WTC11 (cell line): ENCODE results near the gene PFKP.

ENCODE experiments used
- ATF1 ChIP-seq: sonication (generic); formaldehyde crosslinking; IDR thresholded peaks from 2 replicates; pipeline ENCODE4 v1.8.1; 2023; ENCODE audit warnings: mild to moderate bottlenecking, moderate library complexity, missing genetic modification reagents
- ELF4 ChIP-seq: sonication (generic); formaldehyde crosslinking; IDR thresholded peaks from 2 replicates; pipeline ENCODE4 v1.8.1; 2022; ENCODE audit warnings: low read depth, mild to moderate bottlenecking, moderate library complexity, missing genetic modification reagents
- ETV6 ChIP-seq: sonication (generic); formaldehyde crosslinking; IDR thresholded peaks from 2 replicates; pipeline ENCODE4 v1.8.1; 2022; ENCODE audit warnings: mild to moderate bottlenecking, missing genetic modification reagents
- HMGA2 ChIP-seq: fragments of 250-450 bp; sonication (Bioruptor Pico); IDR thresholded peaks from 2 replicates; pipeline ENCODE4 v1.4.0; 2021; ENCODE audit warnings: mild to moderate bottlenecking, moderate library complexity
- JUN ChIP-seq: sonication (generic); formaldehyde crosslinking; IDR thresholded peaks from 2 replicates; pipeline ENCODE4 v1.8.0; 2023; ENCODE audit warnings: mild to moderate bottlenecking, missing genetic modification reagents
- SP1 ChIP-seq: sonication (generic); formaldehyde crosslinking; conservative IDR thresholded peaks from 2 replicates; pipeline ENCODE4 v1.8.1; 2022; ENCODE audit warnings: missing genetic modification reagents
- TCF7 ChIP-seq: sonication (generic); formaldehyde crosslinking; IDR thresholded peaks from 2 replicates; pipeline ENCODE4 v1.8.0; 2022; ENCODE audit warnings: mild to moderate bottlenecking, low read depth, missing genetic modification reagents, moderate library complexity
- TEAD4 ChIP-seq: sonication (generic); formaldehyde crosslinking; IDR thresholded peaks from 2 replicates; pipeline ENCODE4 v1.8.0; 2022; ENCODE audit warnings: mild to moderate bottlenecking, missing genetic modification reagents
- TF ChIP-seq, protein P1 (sequence below): fragments of 200-600 bp; IDR thresholded peaks from 2 replicates; pipeline ENCODE4 v1.8.0; 2022; ENCODE audit warnings: antibody characterized with exemption
- TF ChIP-seq, protein P2 (sequence below): sonication (generic); formaldehyde crosslinking; IDR thresholded peaks from 2 replicates; pipeline ENCODE4 v1.8.0; 2022; ENCODE audit warnings: mild to moderate bottlenecking, missing genetic modification reagents
- TF ChIP-seq, protein P3 (sequence below): sonication (generic); formaldehyde crosslinking; IDR thresholded peaks from 2 replicates; pipeline ENCODE4 v1.8.0; 2022; ENCODE audit warnings: mild to moderate bottlenecking, missing genetic modification reagents
- TF ChIP-seq, protein P4 (sequence below): sonication (generic); formaldehyde crosslinking; conservative IDR thresholded peaks from 2 replicates; pipeline ENCODE4 v1.8.1; 2022; ENCODE audit warnings: mild to moderate bottlenecking, missing genetic modification reagents
- TF ChIP-seq, protein P5 (sequence below): sonication (generic); formaldehyde crosslinking; conservative IDR thresholded peaks from 2 replicates; pipeline ENCODE4 v1.8.1; 2023; ENCODE audit warnings: mild to moderate bottlenecking, low read depth, missing genetic modification reagents, moderate library complexity

DNA sequence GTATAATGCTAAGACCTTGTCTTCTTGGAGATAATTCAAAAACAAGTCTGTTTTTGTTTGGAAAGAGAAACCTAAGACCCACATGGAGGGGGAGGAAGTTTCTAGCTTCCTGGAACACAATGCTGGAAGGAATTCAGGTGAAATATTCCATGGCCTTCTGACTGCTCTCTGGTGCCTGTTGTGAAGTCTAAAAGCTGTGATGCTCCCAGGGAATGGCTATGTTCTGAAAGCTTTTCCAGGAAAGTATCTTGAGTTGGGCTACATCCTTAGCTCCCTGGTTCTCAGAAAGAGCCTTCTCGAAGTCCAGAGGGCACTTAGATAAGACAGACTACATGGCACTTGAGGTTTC is 12.5 kb upstream of the PFKP start:
- TF ChIP-seq, protein P1, sequence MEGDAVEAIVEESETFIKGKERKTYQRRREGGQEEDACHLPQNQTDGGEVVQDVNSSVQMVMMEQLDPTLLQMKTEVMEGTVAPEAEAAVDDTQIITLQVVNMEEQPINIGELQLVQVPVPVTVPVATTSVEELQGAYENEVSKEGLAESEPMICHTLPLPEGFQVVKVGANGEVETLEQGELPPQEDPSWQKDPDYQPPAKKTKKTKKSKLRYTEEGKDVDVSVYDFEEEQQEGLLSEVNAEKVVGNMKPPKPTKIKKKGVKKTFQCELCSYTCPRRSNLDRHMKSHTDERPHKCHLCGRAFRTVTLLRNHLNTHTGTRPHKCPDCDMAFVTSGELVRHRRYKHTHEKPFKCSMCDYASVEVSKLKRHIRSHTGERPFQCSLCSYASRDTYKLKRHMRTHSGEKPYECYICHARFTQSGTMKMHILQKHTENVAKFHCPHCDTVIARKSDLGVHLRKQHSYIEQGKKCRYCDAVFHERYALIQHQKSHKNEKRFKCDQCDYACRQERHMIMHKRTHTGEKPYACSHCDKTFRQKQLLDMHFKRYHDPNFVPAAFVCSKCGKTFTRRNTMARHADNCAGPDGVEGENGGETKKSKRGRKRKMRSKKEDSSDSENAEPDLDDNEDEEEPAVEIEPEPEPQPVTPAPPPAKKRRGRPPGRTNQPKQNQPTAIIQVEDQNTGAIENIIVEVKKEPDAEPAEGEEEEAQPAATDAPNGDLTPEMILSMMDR, result no peak
- TF ChIP-seq, protein P2, sequence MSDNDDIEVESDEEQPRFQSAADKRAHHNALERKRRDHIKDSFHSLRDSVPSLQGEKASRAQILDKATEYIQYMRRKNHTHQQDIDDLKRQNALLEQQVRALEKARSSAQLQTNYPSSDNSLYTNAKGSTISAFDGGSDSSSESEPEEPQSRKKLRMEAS (CRISPR knock-in tag), result no peak
- TF ChIP-seq SP1 (CRISPR knock-in tag) (no peak), ETV6 (CRISPR knock-in tag) (no peak), ELF4 (no peak), TEAD4 (CRISPR knock-in tag) (no peak), HMGA2 (no peak), JUN (CRISPR knock-in tag) (no peak), ATF1 (no peak), TCF7 (no peak)
- TF ChIP-seq, protein P3, sequence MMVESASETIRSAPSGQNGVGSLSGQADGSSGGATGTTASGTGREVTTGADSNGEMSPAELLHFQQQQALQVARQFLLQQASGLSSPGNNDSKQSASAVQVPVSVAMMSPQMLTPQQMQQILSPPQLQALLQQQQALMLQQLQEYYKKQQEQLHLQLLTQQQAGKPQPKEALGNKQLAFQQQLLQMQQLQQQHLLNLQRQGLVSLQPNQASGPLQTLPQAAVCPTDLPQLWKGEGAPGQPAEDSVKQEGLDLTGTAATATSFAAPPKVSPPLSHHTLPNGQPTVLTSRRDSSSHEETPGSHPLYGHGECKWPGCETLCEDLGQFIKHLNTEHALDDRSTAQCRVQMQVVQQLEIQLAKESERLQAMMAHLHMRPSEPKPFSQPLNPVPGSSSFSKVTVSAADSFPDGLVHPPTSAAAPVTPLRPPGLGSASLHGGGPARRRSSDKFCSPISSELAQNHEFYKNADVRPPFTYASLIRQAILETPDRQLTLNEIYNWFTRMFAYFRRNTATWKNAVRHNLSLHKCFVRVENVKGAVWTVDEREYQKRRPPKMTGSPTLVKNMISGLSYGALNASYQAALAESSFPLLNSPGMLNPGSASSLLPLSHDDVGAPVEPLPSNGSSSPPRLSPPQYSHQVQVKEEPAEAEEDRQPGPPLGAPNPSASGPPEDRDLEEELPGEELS, result no peak
- TF ChIP-seq, protein P4, sequence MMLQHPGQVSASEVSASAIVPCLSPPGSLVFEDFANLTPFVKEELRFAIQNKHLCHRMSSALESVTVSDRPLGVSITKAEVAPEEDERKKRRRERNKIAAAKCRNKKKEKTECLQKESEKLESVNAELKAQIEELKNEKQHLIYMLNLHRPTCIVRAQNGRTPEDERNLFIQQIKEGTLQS, result no peak
- TF ChIP-seq, protein P5, sequence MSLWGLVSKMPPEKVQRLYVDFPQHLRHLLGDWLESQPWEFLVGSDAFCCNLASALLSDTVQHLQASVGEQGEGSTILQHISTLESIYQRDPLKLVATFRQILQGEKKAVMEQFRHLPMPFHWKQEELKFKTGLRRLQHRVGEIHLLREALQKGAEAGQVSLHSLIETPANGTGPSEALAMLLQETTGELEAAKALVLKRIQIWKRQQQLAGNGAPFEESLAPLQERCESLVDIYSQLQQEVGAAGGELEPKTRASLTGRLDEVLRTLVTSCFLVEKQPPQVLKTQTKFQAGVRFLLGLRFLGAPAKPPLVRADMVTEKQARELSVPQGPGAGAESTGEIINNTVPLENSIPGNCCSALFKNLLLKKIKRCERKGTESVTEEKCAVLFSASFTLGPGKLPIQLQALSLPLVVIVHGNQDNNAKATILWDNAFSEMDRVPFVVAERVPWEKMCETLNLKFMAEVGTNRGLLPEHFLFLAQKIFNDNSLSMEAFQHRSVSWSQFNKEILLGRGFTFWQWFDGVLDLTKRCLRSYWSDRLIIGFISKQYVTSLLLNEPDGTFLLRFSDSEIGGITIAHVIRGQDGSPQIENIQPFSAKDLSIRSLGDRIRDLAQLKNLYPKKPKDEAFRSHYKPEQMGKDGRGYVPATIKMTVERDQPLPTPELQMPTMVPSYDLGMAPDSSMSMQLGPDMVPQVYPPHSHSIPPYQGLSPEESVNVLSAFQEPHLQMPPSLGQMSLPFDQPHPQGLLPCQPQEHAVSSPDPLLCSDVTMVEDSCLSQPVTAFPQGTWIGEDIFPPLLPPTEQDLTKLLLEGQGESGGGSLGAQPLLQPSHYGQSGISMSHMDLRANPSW (CRISPR knock-in tag), result no peak
